Panc1 (cell line): ENCODE data around the gene CWC25.
A peak's percentile ranks its signal among the peaks of the same experiment; 100 is the strongest.

Experiments used
- POLR2AphosphoS5 ChIP-seq: IDR thresholded peaks from 2 replicates; pipeline ENCODE4 v1.6.1; 2012; ENCODE audit warnings: mild to moderate bottlenecking, low read depth, low read length, moderate library complexity
- REST ChIP-seq, 2 experiments: IDR thresholded peaks; 2 replicates each; pipeline ENCODE4 v1.6.1; 2011 to 2012; ENCODE audit warnings: low read depth in 2 of 2, control low read depth in 1 of 2, low read length in 1 of 2, mild to moderate bottlenecking in 1 of 2, moderate library complexity in 1 of 2; ENCODE audit not compliant: insufficient read depth in 1 of 2
- SIN3A ChIP-seq: IDR thresholded peaks from 2 replicates; pipeline ENCODE4 v1.6.1; 2012; ENCODE audit warnings: low read depth, mild to moderate bottlenecking, low read length, moderate library complexity, borderline replicate concordance; ENCODE audit not compliant: insufficient read depth
- TCF7L2 ChIP-seq: IDR thresholded peaks from 2 replicates; pipeline ENCODE4 v1.6.1; 2011; ENCODE audit warnings: mild to moderate bottlenecking, low read depth, low read length, inconsistent platforms
- TF ChIP-seq, protein P1 (sequence below): fragments of 450-650 bp; IDR thresholded peaks from 2 replicates; pipeline ENCODE4 v1.5.1; 2017; ENCODE audit warnings: mild to moderate bottlenecking

GRCh38 chr17:38869526-38870258 is 44.6 kb upstream of the CWC25 start, which contains the start of gene LASP1:
- TF ChIP-seq, protein P1, sequence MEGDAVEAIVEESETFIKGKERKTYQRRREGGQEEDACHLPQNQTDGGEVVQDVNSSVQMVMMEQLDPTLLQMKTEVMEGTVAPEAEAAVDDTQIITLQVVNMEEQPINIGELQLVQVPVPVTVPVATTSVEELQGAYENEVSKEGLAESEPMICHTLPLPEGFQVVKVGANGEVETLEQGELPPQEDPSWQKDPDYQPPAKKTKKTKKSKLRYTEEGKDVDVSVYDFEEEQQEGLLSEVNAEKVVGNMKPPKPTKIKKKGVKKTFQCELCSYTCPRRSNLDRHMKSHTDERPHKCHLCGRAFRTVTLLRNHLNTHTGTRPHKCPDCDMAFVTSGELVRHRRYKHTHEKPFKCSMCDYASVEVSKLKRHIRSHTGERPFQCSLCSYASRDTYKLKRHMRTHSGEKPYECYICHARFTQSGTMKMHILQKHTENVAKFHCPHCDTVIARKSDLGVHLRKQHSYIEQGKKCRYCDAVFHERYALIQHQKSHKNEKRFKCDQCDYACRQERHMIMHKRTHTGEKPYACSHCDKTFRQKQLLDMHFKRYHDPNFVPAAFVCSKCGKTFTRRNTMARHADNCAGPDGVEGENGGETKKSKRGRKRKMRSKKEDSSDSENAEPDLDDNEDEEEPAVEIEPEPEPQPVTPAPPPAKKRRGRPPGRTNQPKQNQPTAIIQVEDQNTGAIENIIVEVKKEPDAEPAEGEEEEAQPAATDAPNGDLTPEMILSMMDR: no peak
- TF ChIP-seq TCF7L2 (no peak), POLR2AphosphoS5 (peak; percentile 86), REST (IDR thresholded peaks at IDR 0.05; ENCODE audit: insufficient read depth in 1 of 2, low read depth in 2 of 2, low read length in 1 of 2) (no peak), SIN3A (no peak; the same call in 1 of the 2 replicates)
